ENCODE measurements around the gene PPP1R10.

DNA sequence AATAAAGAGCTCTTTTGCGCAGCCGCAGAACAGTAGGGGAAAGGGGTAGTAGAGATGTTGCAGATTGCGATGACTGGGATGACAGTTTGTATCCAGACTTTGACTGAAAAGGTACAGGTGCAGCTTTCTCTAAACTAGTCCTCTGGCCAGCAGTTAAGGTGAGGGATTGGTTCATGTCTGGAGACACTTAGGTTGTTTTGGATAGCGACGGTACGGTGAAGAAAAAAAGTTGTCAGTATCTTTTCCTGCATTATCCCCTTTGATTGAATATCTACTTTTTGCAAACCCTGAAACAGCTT, 59.4 kb downstream of the PPP1R10 start:
- no peak for TF ChIP-seq POLR2AphosphoS5 (IDR thresholded peaks at IDR 0.05)
- no peak for TF ChIP-seq CTCF (IDR thresholded peaks at IDR 0.05 in 8 of 11, conservative IDR thresholded peaks at IDR 0.05 in 3 of 11)
- TF ChIP-seq POLR2A (IDR thresholded peaks at IDR 0.05): no peak
